GM12872 (cell line): ENCODE results near the gene CARMIL1.

Experiments used
- CTCF ChIP-seq: IDR thresholded peaks from 3 replicates; pipeline ENCODE4 v1.5.1; 2011; ENCODE audit warnings: low read depth, mild to moderate bottlenecking, low read length, moderate library complexity; ENCODE audit not compliant: insufficient read depth

Gene CARMIL1

GRCh38 chr6:25277386-25277785, 1.8 kb upstream of the CARMIL1 start:
- no peak for TF ChIP-seq CTCF

- no peak for TF ChIP-seq CTCF
These were observed 1.3 kb upstream of the CARMIL1 start for GRCh38 chr6:25277857-25278256.

- TF ChIP-seq CTCF, result no peak
These were observed 787 bp upstream of the CARMIL1 start for GRCh38 chr6:25278261-25278913.

- no peak for TF ChIP-seq CTCF
These were observed 672 bp downstream of the CARMIL1 start for GRCh38 chr6:25279748-25280343.

- no peak for TF ChIP-seq CTCF
These were observed 1.3 kb downstream of the CARMIL1 start for GRCh38 chr6:25280344-25281074.

- TF ChIP-seq CTCF, result no peak
These were observed 7.7 kb downstream of the CARMIL1 start for GRCh38 chr6:25286891-25287290.

- TF ChIP-seq CTCF, result no peak
These were observed 8.8 kb downstream of the CARMIL1 start for GRCh38 chr6:25287941-25288340.
